ENCODE measurements around the gene FUT3.

Gene FUT3

DNA sequence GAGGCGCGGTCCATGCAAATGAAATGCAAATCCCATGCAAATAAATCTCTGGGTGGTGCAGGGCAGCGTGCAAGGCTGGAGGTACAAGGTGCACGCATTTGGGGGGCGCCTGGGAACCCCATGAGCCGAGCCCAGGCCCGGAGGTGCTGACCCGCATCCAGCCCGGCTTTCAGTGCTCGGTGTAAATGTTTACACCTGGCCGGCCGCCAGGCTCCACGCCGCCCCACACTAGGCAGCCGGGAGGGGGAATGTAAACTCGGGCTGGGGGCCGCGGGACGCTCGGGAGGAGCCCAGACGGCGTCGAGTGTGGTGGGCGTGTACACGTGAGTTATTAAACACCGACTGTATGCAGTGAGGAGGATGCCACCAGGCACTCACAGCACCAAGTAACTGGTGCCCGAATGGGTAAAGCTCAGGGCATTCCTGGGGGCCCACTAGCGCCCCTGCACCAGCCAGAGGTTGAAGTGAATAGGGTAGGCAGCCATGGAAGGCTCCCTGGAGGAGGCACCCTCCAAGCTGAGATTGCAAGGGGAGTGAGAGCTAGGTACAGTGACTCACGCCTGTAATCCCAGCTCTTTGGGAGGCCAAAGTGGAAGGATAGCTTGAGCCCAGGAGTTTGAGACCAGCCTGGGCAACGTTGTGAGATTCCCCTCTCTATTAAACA lies 28.9 kb downstream of the FUT3 start:
- no peak for DNase-seq

GRCh38 chr19:5821521-5822180 lies 29.6 kb downstream of the FUT3 start:
- DNase-seq: no peak

DNA sequence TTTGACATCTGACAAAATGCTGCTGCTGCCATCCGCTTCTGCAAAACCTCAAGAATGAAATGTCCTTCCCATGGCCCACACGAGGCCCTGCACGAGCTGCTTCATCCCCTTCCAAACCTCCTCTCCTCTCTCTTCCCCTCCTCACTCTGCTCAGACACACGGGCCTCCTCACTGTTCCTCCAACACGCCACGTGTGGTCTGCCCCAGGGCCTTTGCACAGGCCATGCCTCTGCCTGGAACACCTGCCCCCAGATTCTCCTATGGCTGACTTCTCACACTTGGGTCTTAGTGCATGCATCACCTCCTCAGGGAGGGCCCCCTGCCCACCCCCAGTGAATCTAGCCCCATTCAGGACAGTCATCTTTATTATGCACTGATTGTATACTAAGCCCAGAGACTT lies 30.5 kb downstream of the FUT3 start:
- no peak for DNase-seq

DNA sequence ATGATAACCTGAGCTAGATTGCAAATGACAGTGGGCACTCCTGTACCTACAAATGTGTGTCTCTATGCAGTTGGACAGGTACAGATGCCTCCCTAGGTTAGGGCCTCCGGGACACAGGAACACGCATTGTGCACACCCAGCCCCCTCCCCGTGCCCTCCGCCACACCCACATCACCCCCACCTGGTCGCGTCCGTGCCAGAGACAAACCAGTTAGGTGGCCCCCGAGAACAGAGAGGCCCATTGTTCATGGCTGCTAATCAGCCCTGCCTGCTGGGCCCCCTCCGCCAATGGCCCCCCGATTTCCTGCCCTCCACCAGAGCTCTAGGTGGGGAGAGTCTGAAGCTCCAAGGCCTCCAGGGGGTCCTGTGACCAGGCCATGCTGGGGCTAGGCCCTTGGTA lies 32.7 kb downstream of the FUT3 start:
- no peak for DNase-seq

DNA sequence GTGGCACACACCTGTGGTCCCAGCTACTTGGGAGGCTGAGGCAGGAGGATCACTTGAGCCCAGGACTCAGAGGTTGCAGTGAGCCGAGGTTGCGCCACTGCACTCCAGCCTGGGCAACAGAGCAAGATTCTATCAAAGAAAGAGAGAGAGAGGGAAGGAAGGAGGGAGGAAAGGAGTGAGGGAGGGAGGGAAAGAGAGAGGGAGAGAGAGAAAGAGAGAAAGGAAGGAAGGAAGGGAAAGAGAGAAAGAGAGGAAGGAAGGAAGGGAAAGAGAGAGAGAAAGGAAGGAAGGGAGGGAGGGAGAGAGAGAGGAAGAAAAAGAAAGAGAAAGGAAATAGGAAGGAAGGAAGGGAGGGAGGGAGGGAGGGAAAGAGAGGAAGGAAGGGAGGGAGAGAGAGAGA lies 34.0 kb downstream of the FUT3 start:
- DNase-seq: no peak

GRCh38 chr19:5814852-5815246 lies 36.4 kb downstream of the FUT3 start:
- no peak for DNase-seq

DNA sequence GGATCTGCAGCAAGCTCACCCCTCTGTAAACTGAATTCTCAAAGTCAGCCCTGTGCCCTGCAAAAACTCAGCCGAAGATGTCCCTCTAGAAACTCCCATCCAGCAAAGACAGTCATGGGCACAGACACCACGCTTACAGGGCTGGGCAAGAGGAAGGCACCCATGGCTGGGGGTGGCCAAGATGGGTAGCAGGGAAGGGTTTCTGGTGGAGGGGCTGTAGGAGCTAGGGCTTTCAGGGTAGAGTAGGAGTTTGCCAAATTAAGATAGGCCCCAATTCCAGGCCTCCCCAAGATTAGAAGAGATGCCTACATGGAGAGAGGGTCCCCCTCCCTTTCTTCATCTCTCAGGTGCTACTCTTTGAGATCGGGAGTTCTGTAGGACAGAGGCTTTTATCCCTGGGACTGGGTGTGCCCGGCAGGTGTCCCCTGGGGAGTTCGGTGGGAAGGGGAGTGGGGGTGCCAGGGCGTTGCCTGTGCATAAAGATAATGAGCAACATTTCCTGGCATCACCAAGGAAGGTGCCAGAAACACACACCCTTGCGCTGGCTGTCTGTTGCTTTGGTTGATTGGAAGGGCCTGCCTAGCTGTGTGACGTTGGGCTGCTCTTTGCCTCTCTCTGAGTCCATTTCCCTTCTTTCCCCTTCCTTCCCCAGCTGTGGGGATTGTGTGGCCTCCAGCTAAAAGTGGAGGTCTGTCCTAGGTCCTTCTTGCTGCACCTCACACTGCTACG lies 37.0 kb downstream of the FUT3 start:
- no peak for DNase-seq

DNA sequence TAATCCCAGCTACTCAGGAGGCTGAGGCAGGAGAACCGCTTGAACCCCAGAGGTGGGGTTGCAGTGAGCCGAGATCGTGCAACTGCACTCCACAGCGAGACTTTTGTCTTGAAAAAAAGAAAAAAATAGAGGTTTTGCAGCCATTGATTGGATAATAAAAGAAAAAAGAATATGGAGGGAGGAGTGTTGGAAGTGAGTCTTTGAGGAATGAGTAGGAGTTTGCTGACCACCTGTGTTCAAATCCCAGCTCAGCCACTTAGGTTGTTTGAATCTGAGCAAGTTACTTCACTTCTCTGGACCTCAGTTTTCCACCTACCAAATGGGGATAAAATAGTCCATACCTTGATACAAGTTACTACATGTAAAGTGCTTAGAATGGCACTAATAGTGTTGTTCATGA lies 40.1 kb downstream of the FUT3 start:
- DNase-seq: no peak

GRCh38 chr19:5809469-5809868 lies 41.8 kb downstream of the FUT3 start:
- no peak for DNase-seq

GRCh38 chr19:5809053-5809452 lies 42.2 kb downstream of the FUT3 start:
- DNase-seq: no peak

DNA sequence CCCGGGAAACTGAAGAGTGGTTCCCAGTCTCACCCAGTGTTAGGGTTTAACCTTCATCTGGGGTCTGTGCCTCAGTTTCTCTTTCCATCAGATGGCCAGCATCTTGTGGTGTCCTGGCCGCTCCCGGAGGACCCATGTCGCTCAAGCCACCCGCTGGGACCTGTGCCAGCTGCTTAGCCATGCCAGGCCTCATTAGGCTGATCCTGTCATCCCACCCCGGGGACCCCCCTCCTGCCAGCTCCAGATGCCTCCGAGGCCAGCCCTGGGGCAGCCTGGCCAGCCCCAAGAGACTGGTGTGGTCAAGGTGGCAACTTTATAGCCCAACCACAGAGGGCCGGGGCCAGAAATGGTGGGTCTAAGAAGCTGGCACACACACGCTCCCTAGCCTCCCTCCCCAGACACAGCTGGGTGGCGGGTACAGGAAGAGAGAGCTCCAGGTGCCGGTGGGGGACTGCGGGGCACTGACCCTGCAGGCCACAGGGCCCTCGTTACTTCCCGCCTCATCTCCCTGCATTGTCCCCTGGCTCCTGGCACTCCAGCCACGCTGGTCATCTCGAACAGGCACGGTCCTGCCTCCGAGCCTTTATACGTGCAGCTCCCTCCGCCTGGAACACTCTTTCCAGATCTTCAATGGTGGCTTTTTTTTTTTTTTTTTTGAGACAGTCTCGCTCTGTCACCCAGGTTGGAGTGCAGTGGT lies 43.0 kb downstream of the FUT3 start:
- no peak for DNase-seq

DNA sequence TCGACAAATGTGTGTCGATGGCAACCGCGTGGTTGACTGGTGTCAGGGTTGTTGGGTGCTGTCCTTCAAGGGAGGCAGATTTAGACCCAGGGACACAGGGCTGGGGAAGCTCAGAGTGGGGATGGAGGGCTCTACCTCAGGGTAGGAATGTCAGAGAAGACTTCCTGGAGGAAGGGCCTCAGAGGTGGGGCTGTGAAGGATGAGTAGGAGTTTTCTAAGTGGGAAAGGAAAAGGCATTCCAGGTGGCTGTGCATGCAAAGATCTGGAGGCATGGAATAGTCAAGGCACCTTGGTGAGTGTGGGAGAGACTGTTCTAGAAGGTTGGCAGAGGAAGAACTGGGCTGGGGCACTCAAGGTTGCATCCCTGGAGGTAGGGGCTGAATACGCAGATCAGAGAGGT lies 44.3 kb downstream of the FUT3 start:
- DNase-seq: no peak

DNA sequence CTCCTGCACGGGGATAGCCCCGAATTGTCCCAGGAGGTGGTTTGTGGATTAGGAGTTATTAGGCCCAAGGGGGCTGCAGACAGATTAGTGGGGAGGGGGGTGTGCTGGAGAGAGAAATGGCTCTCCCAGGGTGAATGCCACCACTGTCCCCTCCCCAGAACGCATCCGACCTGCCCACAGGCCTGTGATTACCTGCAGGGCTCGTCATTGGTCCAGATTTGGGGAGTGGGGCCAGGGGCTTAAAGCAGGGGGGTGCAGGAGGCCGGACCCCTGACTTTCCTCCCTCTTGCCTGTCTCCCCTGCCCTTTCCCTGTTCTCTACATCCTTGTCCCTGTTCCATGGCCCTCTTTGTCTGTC lies 45.1 kb downstream of the FUT3 start:
- DNase-seq: no peak

DNA sequence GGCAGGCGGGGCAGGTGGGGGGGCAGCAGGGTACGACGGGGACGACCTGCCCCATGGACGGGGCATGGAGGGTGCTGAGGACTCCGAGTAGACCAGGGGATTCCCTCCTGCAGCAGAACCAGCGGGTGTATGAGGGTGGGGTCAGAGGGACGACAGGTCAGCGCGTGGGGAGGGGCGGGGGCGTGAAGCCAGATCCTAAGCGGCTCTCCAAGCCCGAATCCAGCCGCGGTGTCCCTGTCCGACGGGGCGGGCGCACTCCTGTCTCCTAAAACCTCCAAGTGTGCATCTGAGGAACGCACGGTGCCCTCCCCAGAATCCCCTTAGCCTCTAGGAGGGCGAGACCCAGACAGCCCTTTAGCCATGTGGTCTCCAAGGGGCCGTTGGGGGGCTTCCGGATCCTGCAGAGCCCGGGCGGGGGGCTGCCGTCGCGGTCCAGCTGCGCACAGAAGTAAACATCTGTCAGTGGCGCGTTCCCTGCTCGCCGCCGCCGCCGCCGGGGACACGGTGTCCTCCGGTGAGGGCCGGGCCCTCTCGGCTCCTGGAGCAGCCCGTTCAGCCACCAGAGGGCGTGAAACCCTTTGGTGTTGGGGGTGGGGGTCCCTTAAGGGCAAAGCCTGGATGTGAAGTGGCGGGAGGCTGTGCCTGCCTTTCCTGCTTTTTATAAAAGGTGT lies 45.7 kb downstream of the FUT3 start:
- DNase-seq: peak in 3 of 4 experiments; percentile 32 to 70 (median 33)

- DNase-seq: peak in 2 of 4 experiments; percentile 16 to 64
These were observed 46.5 kb downstream of the FUT3 start, which contains the start of gene NRTN for GRCh38 chr19:5804516-5805461. Gene NRTN, plus strand, starts transcription at chr19:5805067. Its CDS starts 19,099 bp downstream, at chr19:5824166.

DNA sequence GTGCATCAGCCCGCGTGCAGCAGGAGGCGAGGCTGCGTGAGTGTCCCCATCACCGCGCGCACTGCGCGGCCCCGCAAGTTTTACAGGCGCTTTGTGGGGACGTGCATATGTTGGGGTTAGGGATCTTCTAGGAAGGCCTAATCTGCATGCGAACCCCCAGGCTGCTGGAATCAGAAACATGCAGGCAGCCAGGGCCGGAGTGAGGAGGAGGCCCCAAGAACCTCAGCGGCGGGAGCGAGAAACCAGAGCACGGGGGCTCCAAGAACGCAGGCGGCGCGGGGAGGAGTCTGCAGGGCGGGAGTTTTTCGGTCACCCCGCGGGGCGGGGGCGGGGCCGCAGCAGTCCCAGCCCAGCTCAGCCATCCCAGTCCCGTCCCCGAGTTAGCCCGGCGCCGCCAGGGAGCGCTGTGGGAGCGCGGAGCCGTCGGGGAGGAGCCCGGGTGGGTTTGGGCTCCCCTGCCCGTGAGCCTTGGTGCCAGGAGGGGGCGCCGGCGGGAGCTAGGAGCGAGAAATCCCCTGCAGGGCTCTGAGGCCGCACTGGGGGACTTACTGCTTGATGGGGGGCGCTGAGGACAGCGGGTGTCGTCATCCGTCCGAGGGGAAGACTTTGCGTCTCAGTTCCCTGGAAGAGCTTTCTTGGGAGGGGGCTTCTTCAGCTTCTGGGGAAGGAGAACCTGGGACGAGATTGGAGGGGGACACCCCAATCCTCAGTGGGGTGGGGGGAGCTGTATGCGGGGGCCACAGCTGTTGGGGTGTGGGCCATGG lies 47.3 kb downstream of the FUT3 start:
- peak; percentile 82 to 94 (median 90) for DNase-seq

GRCh38 chr19:5803441-5803751 lies 47.9 kb downstream of the FUT3 start:
- DNase-seq: no peak

DNA sequence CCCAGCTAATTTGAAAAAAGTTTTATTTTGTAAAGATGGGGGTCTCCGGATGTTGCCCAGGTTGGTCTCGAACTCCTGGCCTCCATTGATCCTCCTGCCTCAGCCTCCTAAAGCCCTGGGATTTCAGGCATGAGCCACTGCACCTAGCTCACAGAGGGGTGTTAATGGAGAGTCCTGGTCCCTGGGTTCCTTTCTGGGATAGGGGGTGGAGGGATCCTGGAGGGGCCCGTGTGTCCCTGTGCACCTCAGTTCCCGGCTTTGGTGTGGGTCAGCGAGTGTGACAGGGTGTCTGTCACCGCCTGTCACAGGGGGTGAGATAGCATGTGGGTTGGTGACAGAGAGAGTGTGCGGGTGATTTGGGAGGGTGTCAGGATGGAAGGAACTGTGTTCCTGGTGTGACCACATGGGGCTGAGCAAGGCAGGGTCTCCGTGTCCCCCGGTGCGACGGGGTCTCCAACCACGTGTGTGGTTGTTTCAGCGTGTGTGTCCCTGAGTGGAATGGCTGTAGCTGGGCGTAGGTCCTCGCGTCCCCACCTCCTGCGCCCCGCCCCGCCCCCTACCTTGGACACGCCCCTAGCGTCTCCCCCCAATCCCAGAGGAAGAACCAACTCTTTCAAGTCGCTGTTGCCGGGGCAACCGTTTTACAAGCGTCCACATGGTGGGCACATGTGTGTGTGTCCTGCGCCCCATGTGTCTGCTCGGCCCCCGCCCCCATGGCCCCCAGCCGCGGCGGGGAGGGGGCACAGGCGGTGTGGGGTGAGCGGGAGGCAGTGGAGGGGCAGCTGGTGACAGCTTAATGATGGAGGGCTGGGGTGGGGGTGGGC lies 49.2 kb downstream of the FUT3 start:
- no peak for DNase-seq

- no peak for DNase-seq
These were observed 50.6 kb downstream of the FUT3 start for GRCh38 chr19:5800361-5801270.
